NCI-H146 treated with DMSO at 0.1 percent for 48 hours (cell line): ENCODE results near the gene OAS1.

Source experiments
- DNase-seq: peaks from one replicate; lab custom pipeline; 2025; ENCODE audit not compliant: unreplicated experiment; lab: John Stamatoyannopoulos, UW

Gene OAS1

DNA sequence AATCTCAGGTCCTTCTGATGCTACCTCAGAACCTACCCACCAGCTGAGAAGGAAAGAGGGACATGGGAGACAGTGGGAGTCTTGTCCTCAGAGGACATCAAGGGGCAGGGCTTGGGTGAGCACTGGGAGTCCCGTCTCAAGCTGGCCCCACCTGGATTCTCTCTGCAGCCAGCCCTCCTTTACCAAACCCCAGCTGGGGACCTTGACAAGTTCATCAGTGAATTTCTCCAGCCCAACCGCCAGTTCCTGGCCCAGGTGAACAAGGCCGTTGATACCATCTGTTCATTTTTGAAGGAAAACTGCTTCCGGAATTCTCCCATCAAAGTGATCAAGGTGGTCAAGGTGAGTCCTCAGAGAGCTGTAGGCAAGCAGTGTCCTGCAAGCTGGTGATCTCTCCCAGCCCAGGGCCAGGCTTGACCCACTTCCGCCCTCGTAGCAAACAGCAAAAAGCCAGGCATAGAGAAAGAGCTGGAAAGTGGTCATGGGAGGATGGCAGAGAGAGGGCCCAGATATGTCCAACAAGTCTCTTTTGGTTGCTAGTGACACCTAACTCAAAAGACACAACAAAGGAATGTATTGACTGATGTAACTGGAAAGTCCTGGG, 57.4 kb downstream of the OAS1 start:
- no peak for DNase-seq

DNA sequence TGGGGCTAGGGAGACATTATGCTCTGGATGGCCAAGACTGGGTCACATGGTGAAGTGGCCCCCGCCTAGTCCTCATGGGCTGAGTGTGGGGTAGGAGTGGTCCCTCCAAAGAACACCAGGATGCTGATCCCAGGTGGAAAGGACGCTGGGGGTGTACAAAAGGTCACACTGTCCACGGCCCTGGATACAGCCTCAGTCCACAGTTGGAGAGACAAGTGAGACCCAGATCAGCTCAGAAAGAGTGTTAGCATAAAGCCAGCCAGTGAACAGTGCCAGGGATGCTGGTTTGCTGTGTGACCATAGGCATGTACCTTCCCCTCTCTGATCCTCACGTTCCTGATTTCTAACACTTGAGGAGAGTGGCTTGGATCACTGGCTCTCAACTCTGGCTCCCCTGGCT, 58.2 kb downstream of the OAS1 start:
- no peak for DNase-seq

DNA sequence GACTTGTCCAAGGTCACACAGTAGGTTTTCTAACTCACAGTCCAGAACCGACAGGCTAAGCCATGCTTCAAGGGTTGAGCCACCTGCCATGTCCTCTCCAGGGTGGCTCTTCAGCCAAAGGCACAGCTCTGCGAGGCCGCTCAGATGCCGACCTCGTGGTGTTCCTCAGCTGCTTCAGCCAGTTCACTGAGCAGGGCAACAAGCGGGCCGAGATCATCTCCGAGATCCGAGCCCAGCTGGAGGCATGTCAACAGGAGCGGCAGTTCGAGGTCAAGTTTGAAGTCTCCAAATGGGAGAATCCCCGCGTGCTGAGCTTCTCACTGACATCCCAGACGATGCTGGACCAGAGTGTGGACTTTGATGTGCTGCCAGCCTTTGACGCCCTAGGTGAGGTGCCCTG, 58.9 kb downstream of the OAS1 start:
- DNase-seq, result no peak

DNA sequence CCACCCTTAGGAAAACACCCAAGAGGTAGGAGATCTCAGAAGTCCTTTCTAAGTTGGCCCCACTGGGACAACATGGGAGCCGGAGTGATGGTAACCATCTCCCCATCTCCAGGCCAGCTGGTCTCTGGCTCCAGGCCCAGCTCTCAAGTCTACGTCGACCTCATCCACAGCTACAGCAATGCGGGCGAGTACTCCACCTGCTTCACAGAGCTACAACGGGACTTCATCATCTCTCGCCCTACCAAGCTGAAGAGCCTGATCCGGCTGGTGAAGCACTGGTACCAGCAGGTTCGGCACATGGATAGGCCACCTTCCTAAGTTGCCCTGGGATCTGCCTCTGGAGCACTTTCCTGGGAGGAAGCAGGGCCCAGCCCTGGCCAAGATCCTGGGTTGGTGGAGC, 60.5 kb downstream of the OAS1 start:
- no peak for DNase-seq

DNA sequence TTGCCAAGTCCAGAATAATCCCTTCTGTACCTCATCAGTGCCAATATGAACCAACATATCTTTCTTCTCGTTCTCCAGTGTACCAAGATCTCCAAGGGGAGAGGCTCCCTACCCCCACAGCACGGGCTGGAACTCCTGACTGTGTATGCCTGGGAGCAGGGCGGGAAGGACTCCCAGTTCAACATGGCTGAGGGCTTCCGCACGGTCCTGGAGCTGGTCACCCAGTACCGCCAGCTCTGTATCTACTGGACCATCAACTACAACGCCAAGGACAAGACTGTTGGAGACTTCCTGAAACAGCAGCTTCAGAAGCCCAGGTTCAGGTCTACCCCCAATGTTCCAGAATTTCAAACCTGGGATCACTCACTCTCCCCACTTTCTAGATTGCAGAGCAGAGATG, 61.1 kb downstream of the OAS1 start:
- DNase-seq, result no peak
